ENCODE measurements around the gene PRRX1.

PRRX1 gene

GRCh38 chr1:170776252-170776651, 112.3 kb downstream of the PRRX1 start:
- no peak for FAIRE-seq

- no peak for FAIRE-seq
These were observed 112.8 kb downstream of the PRRX1 start for GRCh38 chr1:170776777-170777176.

All from endometrium (tissue), 2 donors.